Neural progenitor cell (in vitro differentiated cells): ENCODE results near the gene ALDH3B1. TPM values are rescaled to one million over a fixed set of nuclear protein-coding genes. Genes with fewer than 3 reads are reported as not detected.

Experiments used
- DNase-seq: peaks from one replicate; pipeline ENCODE4 v3.0.0-alpha.2; 2016; ENCODE audit warnings: low spot score
- H2AFZ ChIP-seq: fragments of 200-600 bp; sonication (generic); replicated peaks from 2 replicates; pipeline ENCODE4 v1.6.1; 2016; ENCODE audit warnings: antibody characterized with exemption
- H3F3A ChIP-seq: fragments of 200-600 bp; sonication (generic); 2 replicates; pipeline ENCODE4 v1.6.1; 2016; ENCODE audit warnings: antibody characterized with exemption, low read depth
- H3K27ac ChIP-seq: fragments of 200-600 bp; sonication (generic); 2 replicates; pipeline ENCODE4 v1.5.1; 2016; ENCODE audit warnings: mild to moderate bottlenecking
- H3K27me3 ChIP-seq: fragments of 200-600 bp; sonication (generic); 2 replicates; pipeline ENCODE4 v1.6.1; 2016; ENCODE audit warnings: mild to moderate bottlenecking, moderate library complexity
- H3K36me3 ChIP-seq: fragments of 200-600 bp; sonication (generic); 2 replicates; pipeline ENCODE4 v1.5.1; 2016
- H3K4me1 ChIP-seq: fragments of 200-600 bp; sonication (generic); 2 replicates; pipeline ENCODE4 v1.6.1; 2016; ENCODE audit warnings: mixed run types
- H3K4me2 ChIP-seq: fragments of 200-600 bp; sonication (generic); 2 replicates; pipeline ENCODE4 v1.6.1; 2016
- H3K4me3 ChIP-seq: fragments of 200-600 bp; sonication (generic); 2 replicates; pipeline ENCODE4 v1.5.1; 2016
- H3K79me2 ChIP-seq: fragments of 200-600 bp; sonication (generic); 2 replicates; pipeline ENCODE4 v1.6.1; 2016; ENCODE audit warnings: low read depth
- H3K9ac ChIP-seq: fragments of 200-600 bp; sonication (generic); 2 replicates; pipeline ENCODE4 v1.6.1; 2016
- H3K9me3 ChIP-seq: fragments of 200-600 bp; sonication (generic); 2 replicates; pipeline ENCODE4 v1.5.1; 2016; ENCODE audit warnings: low read depth
- H4K20me1 ChIP-seq: fragments of 200-600 bp; sonication (generic); 2 replicates; pipeline ENCODE4 v1.6.1; 2016; ENCODE audit warnings: low read depth
- H3K27ac Mint-ChIP-seq: 3 replicates; pipeline ENCODE4 v1.8.0; 2021; ENCODE audit warnings: mixed read lengths
- H3K27me3 Mint-ChIP-seq: 2 replicates; pipeline ENCODE4 v1.8.0; 2022; ENCODE audit warnings: low read depth, mild to moderate bottlenecking, inconsistent platforms, moderate library complexity, mixed read lengths; ENCODE audit not compliant: insufficient read depth
- H3K36me3 Mint-ChIP-seq: 3 replicates; pipeline ENCODE4 v1.8.0; 2021; ENCODE audit warnings: mixed read lengths
- H3K4me1 Mint-ChIP-seq: 3 replicates; pipeline ENCODE4 v1.8.0; 2021; ENCODE audit warnings: mixed read lengths
- H3K4me3 Mint-ChIP-seq: 3 replicates; pipeline ENCODE4 v1.8.0; 2021; ENCODE audit warnings: mild to moderate bottlenecking, moderate library complexity, mixed read lengths
- H3K9me3 Mint-ChIP-seq: 3 replicates; pipeline ENCODE4 v1.8.0; 2020; ENCODE audit warnings: mixed read lengths
- EZH2 ChIP-seq: fragments of 200-600 bp; sonication (generic); IDR thresholded peaks from 2 replicates; pipeline ENCODE4 v1.6.1; 2017; ENCODE audit warnings: antibody characterized with exemption, mild to moderate bottlenecking, moderate library complexity
- EZH2phosphoT487 ChIP-seq: fragments of 200-600 bp; sonication (generic); IDR thresholded peaks from 2 replicates; pipeline ENCODE4 v1.6.1; 2017; ENCODE audit warnings: antibody characterized with exemption
- total RNA-seq: library from RNA; depleted of rRNA; stranded (reverse); fragments of >200 nt; gene quantifications from 2 replicates; pipeline ENCODE4 v1.2.3, GENCODE V29; 2015; ENCODE audit warnings: low replicate concordance
- TF ChIP-seq, protein P1 (sequence below): fragments of 200-600 bp; sonication (generic); IDR thresholded peaks from 2 replicates; pipeline ENCODE4 v1.5.1; 2017; ENCODE audit warnings: antibody characterized with exemption, mild to moderate bottlenecking

ALDH3B1 gene
- total RNA-seq, 1 donor from 2014 or later: not detected

- Histone ChIP-seq H3K27ac (no peak overlapping the region), H3K9ac (no peak overlapping the region), H3K9me3 (no peaks in the 10 kb centered on the region), H3K79me2 (no peaks in the 10 kb centered on the region), H3K4me2 (no peak overlapping the region), H3K4me1 (peaks cover 4% of the 10 kb centered on the region), H3K27me3 (no peaks in the 10 kb centered on the region), H3F3A (peaks cover 4% of the 10 kb centered on the region), H4K20me1 (no peaks in the 10 kb centered on the region), H3K4me3 (no peak overlapping the region), H2AFZ (no peak overlapping the region), H3K36me3 (no peaks in the 10 kb centered on the region)
- DNase-seq: no peak
- Mint-ChIP-seq H3K9me3 (no peaks in the 10 kb centered on the region), H3K4me3 (no peak overlapping the region), H3K36me3 (no peaks in the 10 kb centered on the region), H3K27me3 (peaks cover 8% of the 10 kb centered on the region), H3K27ac (no peak overlapping the region), H3K4me1 (peaks cover 9% of the 10 kb centered on the region)
- TF ChIP-seq, protein P1, sequence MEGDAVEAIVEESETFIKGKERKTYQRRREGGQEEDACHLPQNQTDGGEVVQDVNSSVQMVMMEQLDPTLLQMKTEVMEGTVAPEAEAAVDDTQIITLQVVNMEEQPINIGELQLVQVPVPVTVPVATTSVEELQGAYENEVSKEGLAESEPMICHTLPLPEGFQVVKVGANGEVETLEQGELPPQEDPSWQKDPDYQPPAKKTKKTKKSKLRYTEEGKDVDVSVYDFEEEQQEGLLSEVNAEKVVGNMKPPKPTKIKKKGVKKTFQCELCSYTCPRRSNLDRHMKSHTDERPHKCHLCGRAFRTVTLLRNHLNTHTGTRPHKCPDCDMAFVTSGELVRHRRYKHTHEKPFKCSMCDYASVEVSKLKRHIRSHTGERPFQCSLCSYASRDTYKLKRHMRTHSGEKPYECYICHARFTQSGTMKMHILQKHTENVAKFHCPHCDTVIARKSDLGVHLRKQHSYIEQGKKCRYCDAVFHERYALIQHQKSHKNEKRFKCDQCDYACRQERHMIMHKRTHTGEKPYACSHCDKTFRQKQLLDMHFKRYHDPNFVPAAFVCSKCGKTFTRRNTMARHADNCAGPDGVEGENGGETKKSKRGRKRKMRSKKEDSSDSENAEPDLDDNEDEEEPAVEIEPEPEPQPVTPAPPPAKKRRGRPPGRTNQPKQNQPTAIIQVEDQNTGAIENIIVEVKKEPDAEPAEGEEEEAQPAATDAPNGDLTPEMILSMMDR: no peak
- no peak for TF ChIP-seq EZH2
- TF ChIP-seq EZH2phosphoT487: no peak
Measured at GRCh38 chr11:68044145-68044813, 34.2 kb downstream of the ALDH3B1 start.

DNA sequence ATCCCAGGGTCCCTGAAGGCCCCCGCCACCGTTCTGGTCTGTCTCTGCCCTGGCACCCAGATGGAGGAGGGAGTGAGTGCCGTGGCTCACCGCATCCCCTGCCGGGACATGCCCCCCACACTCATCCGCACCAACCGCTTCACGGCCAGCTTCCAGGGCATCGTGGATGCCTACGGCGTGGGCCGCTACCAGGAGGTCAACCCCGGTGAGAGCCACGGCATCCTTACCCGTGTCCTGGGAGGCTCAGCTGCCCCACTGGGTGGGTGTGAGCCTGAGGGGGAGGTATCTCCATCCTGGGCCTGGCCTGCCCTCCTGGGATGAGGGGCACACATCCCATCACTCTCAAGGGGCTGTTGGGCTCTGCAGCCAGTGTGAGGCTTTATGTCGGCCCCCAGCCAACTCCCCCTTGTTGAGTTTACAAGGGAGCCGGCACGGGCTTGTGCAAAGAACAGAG lies 34.8 kb downstream of the ALDH3B1 start:
- no peaks in the 10 kb centered on the region for H3F3A ChIP-seq
- no peaks in the 10 kb centered on the region for H3K27me3 ChIP-seq
- Mint-ChIP-seq H3K9me3 (no peaks in the 10 kb centered on the region), H3K36me3 (no peaks in the 10 kb centered on the region), H3K4me1 (peaks cover 7% of the 10 kb centered on the region), H3K27me3 (peaks cover 7% of the 10 kb centered on the region), H3K27ac (no peak overlapping the region), H3K4me3 (no peak overlapping the region)
- H4K20me1 ChIP-seq: no peaks in the 10 kb centered on the region
- no peaks in the 10 kb centered on the region for H3K9me3 ChIP-seq
- no peaks in the 10 kb centered on the region for H3K36me3 ChIP-seq
- no peak overlapping the region for H3K27ac ChIP-seq
- TF ChIP-seq EZH2: no peak
- TF ChIP-seq, protein P1: no peak
- TF ChIP-seq EZH2phosphoT487: no peak
- peaks cover 3% of the 10 kb centered on the region for H3K4me1 ChIP-seq
- DNase-seq: no peak
- H3K4me3 ChIP-seq: no peak overlapping the region
- H3K9ac ChIP-seq: no peak overlapping the region
- H3K4me2 ChIP-seq: no peak overlapping the region
- no peaks in the 10 kb centered on the region for H3K79me2 ChIP-seq
- no peak overlapping the region for H2AFZ ChIP-seq

DNA sequence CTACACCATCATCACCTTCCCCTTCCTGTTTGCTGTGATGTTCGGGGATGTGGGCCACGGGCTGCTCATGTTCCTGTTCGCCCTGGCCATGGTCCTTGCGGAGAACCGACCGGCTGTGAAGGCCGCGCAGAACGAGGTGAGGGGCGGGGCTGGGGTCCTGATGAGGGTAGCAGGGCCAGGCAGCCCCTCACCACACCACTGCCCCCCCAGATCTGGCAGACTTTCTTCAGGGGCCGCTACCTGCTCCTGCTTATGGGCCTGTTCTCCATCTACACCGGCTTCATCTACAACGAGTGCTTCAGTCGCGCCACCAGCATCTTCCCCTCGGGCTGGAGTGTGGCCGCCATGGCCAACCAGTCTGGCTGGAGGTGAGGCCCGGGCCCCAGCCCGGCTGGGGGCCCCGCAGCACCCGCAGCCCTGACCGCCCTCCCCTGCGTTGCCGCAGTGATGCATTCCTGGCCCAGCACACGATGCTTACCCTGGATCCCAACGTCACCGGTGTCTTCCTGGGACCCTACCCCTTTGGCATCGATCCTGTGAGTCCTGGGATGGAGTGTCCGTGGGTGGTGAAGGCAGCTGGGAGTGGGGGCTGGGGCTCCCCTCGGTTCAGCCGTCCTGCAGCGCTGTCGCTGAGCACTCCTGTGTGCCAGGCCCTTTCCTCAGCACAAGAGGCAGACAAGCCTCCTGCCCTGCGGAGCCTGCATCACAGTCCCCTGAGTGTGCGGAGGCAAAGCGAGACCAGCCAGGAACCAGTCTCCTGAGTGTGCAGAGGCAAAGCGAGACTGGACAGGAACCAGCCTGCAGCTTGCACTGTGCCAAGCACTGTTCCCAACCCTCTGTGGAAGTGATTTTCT lies 37.5 kb downstream of the ALDH3B1 start:
- H3K4me3 Mint-ChIP-seq: no peak overlapping the region
- no peak for DNase-seq
- no peaks in the 10 kb centered on the region for H3K9me3 Mint-ChIP-seq

More for the DNA sequence above, 37.5 kb downstream of the ALDH3B1 start:
- Histone ChIP-seq H3K4me3 (no peak overlapping the region), H3K79me2 (no peaks in the 10 kb centered on the region), H4K20me1 (no peaks in the 10 kb centered on the region), H3K9ac (no peak overlapping the region), H2AFZ (no peak overlapping the region), H3K27ac (no peak overlapping the region), H3F3A (no peaks in the 10 kb centered on the region), H3K36me3 (no peaks in the 10 kb centered on the region), H3K4me1 (peaks cover 3% of the 10 kb centered on the region), H3K27me3 (no peaks in the 10 kb centered on the region), H3K9me3 (no peaks in the 10 kb centered on the region), H3K4me2 (no peak overlapping the region)
- H3K27me3 Mint-ChIP-seq: peaks cover 5% of the 10 kb centered on the region
- no peak for TF ChIP-seq EZH2
- TF ChIP-seq, protein P1: no peak
- no peak for TF ChIP-seq EZH2phosphoT487
- peaks cover 9% of the 10 kb centered on the region for H3K4me1 Mint-ChIP-seq
- H3K27ac Mint-ChIP-seq: no peak overlapping the region
- peaks cover under 1% of the 10 kb centered on the region for H3K36me3 Mint-ChIP-seq
